Ascending aorta (tissue), 2 donors: ENCODE measurements around the gene SIGLEC15. TPM values are rescaled to one million over a fixed set of nuclear protein-coding genes. Genes with fewer than 3 reads are reported as not detected.
"Not testable (repeated sequence)": the region's sequence is repeated elsewhere in the genome, so short reads cannot be mapped to it uniquely, and the experiment has no call there.

ENCODE experiments used
- DNase-seq, 2 donors: peaks; one replicate each; pipeline ENCODE4 v3.0.0-alpha.2; 2019; ENCODE audit warnings: low spot score in 2 of 2
- H3K27ac ChIP-seq, 2 donors: fragments of 200-600 bp; sonication (generic); one replicate each; pipeline ENCODE4 v1.5.1; 2016 to 2017; ENCODE audit warnings: mild to moderate bottlenecking in 1 of 2
- H3K27me3 ChIP-seq: fragments of 200-600 bp; sonication (generic); one replicate; pipeline ENCODE4 v1.5.1; 2017
- H3K36me3 ChIP-seq, 2 donors: fragments of 200-600 bp; sonication (generic); one replicate each; pipeline ENCODE4 v1.5.1; 2016
- H3K4me1 ChIP-seq, 2 donors: fragments of 200-600 bp; sonication (generic); one replicate each; pipeline ENCODE4 v1.5.1; 2016 to 2017; ENCODE audit warnings: mild to moderate bottlenecking in 1 of 2
- H3K4me3 ChIP-seq, 2 donors: fragments of 200-600 bp; sonication (generic); one replicate each; pipeline ENCODE4 v1.5.1; 2016 to 2017; ENCODE audit warnings: mild to moderate bottlenecking in 1 of 2
- H3K9me3 ChIP-seq, 2 donors: fragments of 200-600 bp; sonication (generic); one replicate each; pipeline ENCODE4 v1.5.1; 2016
- intact Hi-C: fragments of 100-400 bp; cut with DNase I; formaldehyde crosslinking; loops from one replicate; pipeline ENCODE4 v1.15.1; 2023
- total RNA-seq: library from RNA; depleted of rRNA; stranded (reverse); fragments of >200 nt; gene quantifications from one replicate; pipeline ENCODE4 v1.1.0, GENCODE V29; 2016
- TF ChIP-seq, protein P1 (sequence below), 3 experiments: fragments of 200-600 bp in 2 of 3; fragments of 450-650 bp in 1 of 3; sonication (generic) in 2 of 3; IDR thresholded peaks; one replicate each; pipeline ENCODE4 v1.5.1; 2016 to 2019; ENCODE audit warnings: antibody characterized with exemption in 3 of 3, mild to moderate bottlenecking in 1 of 3, moderate library complexity in 1 of 3

SIGLEC15 gene
- total RNA-seq, 1 donor from 2014 or later: not detected

GRCh38 chr18:45806226-45806625 lies 19.2 kb upstream of the SIGLEC15 start:
- Histone ChIP-seq H3K36me3 (no peaks in the 10 kb centered on the region), H3K27ac (no peak overlapping the region), H3K9me3 (peaks cover 0 to 9% of the 10 kb centered on the region in 2 donors), H3K27me3 (no peaks in the 10 kb centered on the region), H3K4me3 (no peak overlapping the region), H3K4me1 (peaks cover 0 to 4% of the 10 kb centered on the region in 2 donors)
- no peak for DNase-seq
- TF ChIP-seq, protein P1, sequence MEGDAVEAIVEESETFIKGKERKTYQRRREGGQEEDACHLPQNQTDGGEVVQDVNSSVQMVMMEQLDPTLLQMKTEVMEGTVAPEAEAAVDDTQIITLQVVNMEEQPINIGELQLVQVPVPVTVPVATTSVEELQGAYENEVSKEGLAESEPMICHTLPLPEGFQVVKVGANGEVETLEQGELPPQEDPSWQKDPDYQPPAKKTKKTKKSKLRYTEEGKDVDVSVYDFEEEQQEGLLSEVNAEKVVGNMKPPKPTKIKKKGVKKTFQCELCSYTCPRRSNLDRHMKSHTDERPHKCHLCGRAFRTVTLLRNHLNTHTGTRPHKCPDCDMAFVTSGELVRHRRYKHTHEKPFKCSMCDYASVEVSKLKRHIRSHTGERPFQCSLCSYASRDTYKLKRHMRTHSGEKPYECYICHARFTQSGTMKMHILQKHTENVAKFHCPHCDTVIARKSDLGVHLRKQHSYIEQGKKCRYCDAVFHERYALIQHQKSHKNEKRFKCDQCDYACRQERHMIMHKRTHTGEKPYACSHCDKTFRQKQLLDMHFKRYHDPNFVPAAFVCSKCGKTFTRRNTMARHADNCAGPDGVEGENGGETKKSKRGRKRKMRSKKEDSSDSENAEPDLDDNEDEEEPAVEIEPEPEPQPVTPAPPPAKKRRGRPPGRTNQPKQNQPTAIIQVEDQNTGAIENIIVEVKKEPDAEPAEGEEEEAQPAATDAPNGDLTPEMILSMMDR (IDR thresholded peaks at IDR 0.05): no peak
- intact Hi-C loops: no loop called here

DNA sequence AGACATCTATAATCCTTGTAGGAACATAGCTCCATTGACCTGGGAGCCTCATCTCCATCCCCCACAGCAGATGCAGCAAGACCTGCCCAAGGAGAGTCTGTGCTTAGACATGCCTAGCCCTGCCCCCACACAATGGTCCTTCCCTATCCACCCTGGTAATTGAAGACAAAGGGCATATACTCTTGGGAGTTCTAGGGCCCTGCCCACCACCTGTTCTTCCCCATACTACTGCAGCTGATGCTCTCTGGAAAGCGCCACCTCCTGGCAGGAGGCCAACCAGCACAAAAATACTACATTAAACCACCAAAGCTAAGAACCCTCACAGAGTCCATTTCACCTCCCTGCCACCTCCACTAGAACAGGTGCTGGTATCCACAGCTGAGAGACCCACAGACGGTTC lies 18.3 kb upstream of the SIGLEC15 start:
- H3K27ac ChIP-seq, H3K36me3 ChIP-seq, H3K4me3 ChIP-seq, H3K9me3 ChIP-seq, DNase-seq, H3K4me1 ChIP-seq, H3K27me3 ChIP-seq, intact Hi-C loops: not testable (repeated sequence)

DNA sequence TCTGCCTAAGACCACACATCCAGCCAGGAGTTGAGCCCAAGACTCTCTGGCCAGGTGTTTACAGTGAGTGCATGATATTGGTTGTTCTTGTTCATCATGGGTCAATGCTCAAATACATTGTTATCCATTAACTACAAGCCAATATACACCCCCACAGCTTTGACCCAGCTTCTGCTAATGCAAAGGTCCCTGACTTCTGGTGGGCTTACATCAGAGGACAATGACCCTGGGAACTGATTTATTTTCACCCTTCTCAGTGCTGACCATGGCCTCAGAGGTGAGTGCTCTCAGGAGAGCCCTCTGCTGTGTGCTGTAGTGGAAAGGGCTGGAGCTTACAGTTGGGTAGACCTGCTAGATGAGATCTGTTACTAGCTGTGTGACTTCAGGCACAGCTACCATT lies 10.7 kb upstream of the SIGLEC15 start:
- H3K4me3 ChIP-seq, DNase-seq, H3K27ac ChIP-seq, H3K9me3 ChIP-seq, H3K27me3 ChIP-seq, H3K4me1 ChIP-seq, H3K36me3 ChIP-seq, intact Hi-C loops: not testable (repeated sequence)

GRCh38 chr18:45817543-45817942 lies 7.9 kb upstream of the SIGLEC15 start:
- H3K9me3 ChIP-seq: no peaks in the 10 kb centered on the region
- no peak overlapping the region for H3K27ac ChIP-seq
- H3K4me1 ChIP-seq: no peaks in the 10 kb centered on the region
- TF ChIP-seq, protein P1 (IDR thresholded peaks at IDR 0.05): no peak
- H3K4me3 ChIP-seq: no peak overlapping the region
- no peak for DNase-seq
- no peaks in the 10 kb centered on the region for H3K27me3 ChIP-seq
- H3K36me3 ChIP-seq: no peaks in the 10 kb centered on the region
- intact Hi-C loops: no loop called here

DNA sequence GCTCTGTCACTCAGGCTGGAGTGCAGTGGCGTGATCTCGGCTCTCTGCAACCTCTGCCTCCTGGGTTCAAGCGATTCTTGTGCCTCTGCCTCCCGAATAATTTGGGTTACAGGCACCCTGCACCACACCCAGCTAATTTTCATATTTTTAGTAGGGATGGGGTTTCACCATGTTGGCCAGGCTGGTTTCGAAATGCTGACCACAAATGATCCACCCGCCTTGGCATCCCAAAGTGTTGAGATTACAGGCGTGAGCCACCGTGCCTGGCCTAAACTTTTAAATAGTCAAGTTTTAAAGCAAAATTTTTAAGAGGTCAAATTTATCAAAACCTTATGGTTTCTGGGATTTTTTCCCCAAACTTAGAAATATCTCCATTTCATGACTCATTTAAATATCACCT lies 6.7 kb upstream of the SIGLEC15 start:
- H3K27ac ChIP-seq, H3K4me3 ChIP-seq, H3K4me1 ChIP-seq, intact Hi-C loops, H3K36me3 ChIP-seq, DNase-seq, H3K27me3 ChIP-seq, H3K9me3 ChIP-seq: not testable (repeated sequence)

DNA sequence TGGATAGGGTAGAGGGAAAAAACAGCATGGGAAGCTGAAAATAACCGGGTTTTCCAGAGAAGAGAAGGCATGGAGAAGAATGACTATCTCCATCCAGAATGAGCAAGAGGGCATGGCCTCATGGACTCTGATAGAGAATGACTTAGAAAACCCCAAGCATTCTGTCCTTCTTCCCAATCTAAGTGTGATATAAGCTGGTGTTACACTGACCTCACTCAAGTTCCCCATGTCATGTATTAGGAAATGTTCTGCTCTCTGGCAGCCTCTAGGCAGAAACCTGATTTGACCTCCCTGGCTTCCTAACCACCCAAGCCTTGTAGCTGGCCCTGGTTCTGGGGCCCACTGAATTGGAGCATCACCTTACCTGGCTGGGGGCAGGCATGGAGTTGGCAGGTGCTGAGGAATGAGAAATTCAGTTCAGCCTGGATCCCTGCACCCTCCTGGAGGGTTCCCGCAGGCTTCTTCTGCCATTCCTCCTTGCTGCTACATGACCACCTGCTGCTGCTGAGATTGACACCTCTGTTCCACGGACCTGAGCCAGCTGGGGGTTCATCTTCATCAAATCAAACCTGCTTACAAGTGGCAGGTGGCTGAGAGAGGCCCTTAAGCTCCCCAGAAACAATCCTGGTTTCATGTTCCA lies 5.2 kb upstream of the SIGLEC15 start:
- TF ChIP-seq, protein P1 (IDR thresholded peaks at IDR 0.05): no peak
- intact Hi-C loops: no loop called here
- Histone ChIP-seq H3K36me3 (no peaks in the 10 kb centered on the region), H3K4me3 (no peak overlapping the region), H3K9me3 (no peaks in the 10 kb centered on the region), H3K4me1 (no peaks in the 10 kb centered on the region), H3K27ac (no peak overlapping the region), H3K27me3 (no peaks in the 10 kb centered on the region)
- no peak for DNase-seq

DNA sequence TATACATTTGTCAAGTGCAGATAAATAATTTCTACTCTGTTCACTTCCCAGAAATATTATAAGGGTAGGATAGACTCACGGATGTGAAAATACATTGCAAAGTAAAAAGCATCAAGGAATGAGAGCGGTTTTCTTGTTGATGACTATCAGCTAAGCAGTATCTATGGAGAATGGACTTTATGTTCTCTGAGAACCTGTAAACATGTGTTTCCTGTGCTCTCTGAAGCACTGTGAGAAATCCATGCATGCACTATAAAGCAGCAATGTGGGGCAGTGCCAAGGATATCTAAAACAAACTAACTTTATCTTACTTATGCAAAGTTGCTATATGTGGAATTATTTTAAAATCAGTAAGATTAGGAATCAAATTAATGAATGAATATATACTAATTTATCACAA lies 4.4 kb upstream of the SIGLEC15 start:
- Histone ChIP-seq H3K27me3 (no peaks in the 10 kb centered on the region), H3K4me1 (no peaks in the 10 kb centered on the region), H3K4me3 (no peak overlapping the region), H3K27ac (no peak overlapping the region), H3K9me3 (no peaks in the 10 kb centered on the region), H3K36me3 (no peaks in the 10 kb centered on the region)
- DNase-seq: no peak
- TF ChIP-seq, protein P1 (IDR thresholded peaks at IDR 0.05): no peak
- intact Hi-C loops: no loop called here
